WERI-Rb-1 (cell line): Measurements from ENCODE around the gene OGDH.
"Not testable (repeated sequence)": the region's sequence is repeated elsewhere in the genome, so short reads cannot be mapped to it uniquely, and the experiment has no call there.

ENCODE experiments used
- DNase-seq: peaks from one replicate; pipeline ENCODE4 v3.0.0-alpha.2; 2020
- H3K27ac ChIP-seq: fragments of 250-450 bp; sonication (Bioruptor Pico); 2 replicates; pipeline ENCODE4 v1.5.1; 2020; ENCODE audit warnings: mild to moderate bottlenecking, moderate library complexity
- H3K27me3 ChIP-seq: fragments of 250-450 bp; sonication (Bioruptor Pico); 2 replicates; pipeline ENCODE4 v1.5.1; 2021; ENCODE audit warnings: mild to moderate bottlenecking, low read depth, moderate library complexity; ENCODE audit not compliant: insufficient read depth, severe bottlenecking
- H3K36me3 ChIP-seq: fragments of 250-450 bp; sonication (Bioruptor Pico); 2 replicates; pipeline ENCODE4 v1.5.1; 2020; ENCODE audit warnings: mild to moderate bottlenecking, moderate library complexity
- H3K4me3 ChIP-seq: 2 replicates; pipeline ENCODE4 v1.5.1; 2011; ENCODE audit warnings: low read depth, mild to moderate bottlenecking, control low read depth, low read length
- H3K9me3 ChIP-seq: fragments of 250-450 bp; sonication (Bioruptor Pico); 2 replicates; pipeline ENCODE4 v1.5.1; 2021; ENCODE audit warnings: mild to moderate bottlenecking, moderate library complexity; ENCODE audit not compliant: severe bottlenecking
- CTCF ChIP-seq: IDR thresholded peaks from 2 replicates; pipeline ENCODE4 v1.5.1; 2011; ENCODE audit warnings: low read depth, mild to moderate bottlenecking, control low read depth, inconsistent platforms, low read length

Gene OGDH

GRCh38 chr7:44700322-44700721 is 93.9 kb downstream of the OGDH start:
- DNase-seq, result no peak
- H3K4me3 ChIP-seq, result no peak overlapping the region
- peaks cover 5% of the 10 kb centered on the region for H3K9me3 ChIP-seq
- no peak overlapping the region for H3K27ac ChIP-seq
- peaks cover 58% of the 10 kb centered on the region for H3K36me3 ChIP-seq
- H3K27me3 ChIP-seq, result no peaks in the 10 kb centered on the region
- no peak for TF ChIP-seq CTCF

- peaks cover 41% of the 10 kb centered on the region for H3K36me3 ChIP-seq
- not testable (repeated sequence) for H3K27ac ChIP-seq, H3K27me3 ChIP-seq, DNase-seq, H3K4me3 ChIP-seq, H3K9me3 ChIP-seq
Measured at GRCh38 chr7:44703391-44703790, 97.0 kb downstream of the OGDH start.

- Histone ChIP-seq H3K27ac (no peak overlapping the region), H3K36me3 (peaks cover 40% of the 10 kb centered on the region), H3K4me3 (no peak overlapping the region), H3K9me3 (peaks cover 5% of the 10 kb centered on the region), H3K27me3 (no peaks in the 10 kb centered on the region)
- no peak for TF ChIP-seq CTCF
- no peak for DNase-seq
Measured at GRCh38 chr7:44703921-44704320, 97.5 kb downstream of the OGDH start.

- H3K4me3 ChIP-seq, result no peak overlapping the region
- no peak for TF ChIP-seq CTCF
- H3K9me3 ChIP-seq, result no peaks in the 10 kb centered on the region
- no peak for DNase-seq
- H3K27me3 ChIP-seq, result no peaks in the 10 kb centered on the region
- H3K36me3 ChIP-seq, result peaks cover 29% of the 10 kb centered on the region
- no peak overlapping the region for H3K27ac ChIP-seq
Measured at GRCh38 chr7:44705434-44705833, 99.0 kb downstream of the OGDH start.

GRCh38 chr7:44706788-44707557 is 100.5 kb downstream of the OGDH start:
- TF ChIP-seq CTCF, result no peak
- DNase-seq, result no peak
- Histone ChIP-seq H3K27me3 (no peaks in the 10 kb centered on the region), H3K4me3 (no peak overlapping the region), H3K9me3 (no peaks in the 10 kb centered on the region), H3K36me3 (peaks cover 19% of the 10 kb centered on the region), H3K27ac (no peak overlapping the region)

- TF ChIP-seq CTCF, result no peak
Measured at GRCh38 chr7:44707558-44708230, 101.3 kb downstream of the OGDH start.

More at GRCh38 chr7:44707558-44708230, 101.3 kb downstream of the OGDH start:
- no peak for DNase-seq
- Histone ChIP-seq H3K27me3 (no peaks in the 10 kb centered on the region), H3K27ac (no peak overlapping the region), H3K36me3 (peaks cover 15% of the 10 kb centered on the region), H3K9me3 (no peaks in the 10 kb centered on the region), H3K4me3 (no peak overlapping the region)
